ENCODE measurements around the gene GSTCD.

DNA sequence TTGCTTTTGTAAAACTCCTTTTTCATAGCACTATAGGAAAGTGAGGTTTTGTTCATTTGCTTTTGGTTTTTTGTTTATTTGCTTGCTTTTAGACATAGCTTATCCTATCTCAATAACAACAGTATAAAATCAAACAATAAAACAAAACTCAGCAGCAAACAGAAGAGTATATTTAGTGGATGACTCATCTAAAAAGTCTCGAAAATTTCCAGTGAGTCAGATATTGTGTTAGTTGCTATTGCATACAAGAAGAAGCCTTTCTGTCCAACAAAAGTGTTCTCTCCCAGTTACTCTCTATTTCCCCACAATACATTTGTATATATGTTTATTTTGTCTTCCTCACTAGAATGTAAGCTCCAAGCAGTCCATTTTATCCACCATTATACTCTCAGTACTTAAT, 150.6 kb downstream of the GSTCD start:
- TF ChIP-seq, protein P1, sequence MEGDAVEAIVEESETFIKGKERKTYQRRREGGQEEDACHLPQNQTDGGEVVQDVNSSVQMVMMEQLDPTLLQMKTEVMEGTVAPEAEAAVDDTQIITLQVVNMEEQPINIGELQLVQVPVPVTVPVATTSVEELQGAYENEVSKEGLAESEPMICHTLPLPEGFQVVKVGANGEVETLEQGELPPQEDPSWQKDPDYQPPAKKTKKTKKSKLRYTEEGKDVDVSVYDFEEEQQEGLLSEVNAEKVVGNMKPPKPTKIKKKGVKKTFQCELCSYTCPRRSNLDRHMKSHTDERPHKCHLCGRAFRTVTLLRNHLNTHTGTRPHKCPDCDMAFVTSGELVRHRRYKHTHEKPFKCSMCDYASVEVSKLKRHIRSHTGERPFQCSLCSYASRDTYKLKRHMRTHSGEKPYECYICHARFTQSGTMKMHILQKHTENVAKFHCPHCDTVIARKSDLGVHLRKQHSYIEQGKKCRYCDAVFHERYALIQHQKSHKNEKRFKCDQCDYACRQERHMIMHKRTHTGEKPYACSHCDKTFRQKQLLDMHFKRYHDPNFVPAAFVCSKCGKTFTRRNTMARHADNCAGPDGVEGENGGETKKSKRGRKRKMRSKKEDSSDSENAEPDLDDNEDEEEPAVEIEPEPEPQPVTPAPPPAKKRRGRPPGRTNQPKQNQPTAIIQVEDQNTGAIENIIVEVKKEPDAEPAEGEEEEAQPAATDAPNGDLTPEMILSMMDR (IDR thresholded peaks at IDR 0.05; ENCODE audit: poor library complexity) = no peak
- TF ChIP-seq EZH2 (IDR thresholded peaks at IDR 0.05; ENCODE audit: borderline replicate concordance) = no peak
- no peak for TF ChIP-seq EZH2phosphoT487 (IDR thresholded peaks at IDR 0.05; ENCODE audit: low read depth, severe bottlenecking, unreplicated experiment)

Data from hepatocyte (in vitro differentiated cells).